Activated T-helper 2 cell treated with anti-CD3 and anti-CD28 coated beads, Interferon-gamma antibody, Interleukin-2, Interleukin-4, amounts not matched to agents 10 μg/mL and 5 μg/mL and 100 μg/mL, durations not matched to agents 14 hours and 24 hours and 36 hours (primary cell): ENCODE measurements around the gene CCDC102A. TPM values are rescaled to one million over a fixed set of nuclear protein-coding genes. Genes with fewer than 3 reads are reported as not detected.

Experiments
- DNase-seq: peaks from one replicate; pipeline ENCODE4 v3.0.0; 2021; ENCODE audit warnings: low spot score
- H3K27ac Mint-ChIP-seq: one replicate; pipeline ENCODE4 v1.8.0; 2021; ENCODE audit warnings: mixed read lengths
- H3K27me3 Mint-ChIP-seq: one replicate; pipeline ENCODE4 v1.8.0; 2021; ENCODE audit warnings: low read depth, mixed read lengths
- H3K36me3 Mint-ChIP-seq: one replicate; pipeline ENCODE4 v1.8.0; 2021; ENCODE audit warnings: low read depth, mixed read lengths
- H3K4me1 Mint-ChIP-seq: one replicate; pipeline ENCODE4 v1.8.0; 2021; ENCODE audit warnings: low read depth, mixed read lengths
- H3K4me3 Mint-ChIP-seq: one replicate; pipeline ENCODE4 v1.8.0; 2021; ENCODE audit warnings: low read depth, mild to moderate bottlenecking, moderate library complexity, mixed read lengths
- H3K9me3 Mint-ChIP-seq: one replicate; pipeline ENCODE4 v1.8.0; 2021; ENCODE audit warnings: mixed read lengths
- intact Hi-C: fragments of 100-400 bp; cut with micrococcal nuclease; formaldehyde crosslinking; loops from one replicate; pipeline ENCODE4 v1.15.1; 2023
- total RNA-seq: library from RNA; stranded (reverse); gene quantifications from 2 replicates; pipeline ENCODE4 v1.2.3, GENCODE V29; 2022

The CCDC102A gene
- total RNA-seq, 1 donor from 2014 or later = 6.8 TPM

GRCh38 chr16:57531635-57532265, 4.6 kb downstream of the CCDC102A start:
- intact Hi-C loops = no loop called here
- Mint-ChIP-seq H3K27me3 (no peaks in the 10 kb centered on the region), H3K4me1 (peaks cover 52% of the 10 kb centered on the region), H3K4me3 (peak overlapping the region; percentile 66), H3K27ac (peak overlapping the region; percentile 95), H3K36me3 (peaks cover 5% of the 10 kb centered on the region), H3K9me3 (no peaks in the 10 kb centered on the region)
- DNase-seq = no peak

- Mint-ChIP-seq H3K27me3 (no peaks in the 10 kb centered on the region), H3K36me3 (peaks cover 5% of the 10 kb centered on the region), H3K27ac (peak overlapping the region; percentile 95), H3K4me1 (peaks cover 52% of the 10 kb centered on the region), H3K4me3 (peak overlapping the region; percentile 66), H3K9me3 (no peaks in the 10 kb centered on the region)
- intact Hi-C loops = no loop called here
- DNase-seq = no peak
Observed at GRCh38 chr16:57531253-57531575, 5.2 kb downstream of the CCDC102A start.

GRCh38 chr16:57530522-57531252, 5.7 kb downstream of the CCDC102A start:
- Mint-ChIP-seq H3K4me3 (peak overlapping the region; percentile 66), H3K4me1 (peaks cover 51% of the 10 kb centered on the region), H3K9me3 (no peaks in the 10 kb centered on the region), H3K27ac (peak overlapping the region; percentile 95), H3K27me3 (no peaks in the 10 kb centered on the region), H3K36me3 (peaks cover 5% of the 10 kb centered on the region)
- intact Hi-C loops = no loop called here
- DNase-seq = no peak

GRCh38 chr16:57530104-57530521, 6.3 kb downstream of the CCDC102A start:
- intact Hi-C loops = no loop called here
- peak overlapping the region; percentile 95 for H3K27ac Mint-ChIP-seq
- H3K36me3 Mint-ChIP-seq = peaks cover 5% of the 10 kb centered on the region
- H3K27me3 Mint-ChIP-seq = no peaks in the 10 kb centered on the region
- H3K4me3 Mint-ChIP-seq = peak overlapping the region; percentile 66
- no peaks in the 10 kb centered on the region for H3K9me3 Mint-ChIP-seq
- DNase-seq = peak; percentile 66
- peaks cover 49% of the 10 kb centered on the region for H3K4me1 Mint-ChIP-seq

GRCh38 chr16:57529391-57530103, 6.8 kb downstream of the CCDC102A start:
- H3K4me3 Mint-ChIP-seq = no peak overlapping the region
- H3K9me3 Mint-ChIP-seq = no peaks in the 10 kb centered on the region
- no peak for DNase-seq
- peak overlapping the region; percentile 95 for H3K27ac Mint-ChIP-seq
- H3K27me3 Mint-ChIP-seq = no peaks in the 10 kb centered on the region
- peaks cover 5% of the 10 kb centered on the region for H3K36me3 Mint-ChIP-seq
- peaks cover 46% of the 10 kb centered on the region for H3K4me1 Mint-ChIP-seq
- intact Hi-C loops = no loop called here

- Mint-ChIP-seq H3K36me3 (peaks cover 5% of the 10 kb centered on the region), H3K27me3 (no peaks in the 10 kb centered on the region), H3K4me3 (no peak overlapping the region), H3K4me1 (peaks cover 38% of the 10 kb centered on the region), H3K9me3 (no peaks in the 10 kb centered on the region), H3K27ac (no peak overlapping the region)
- DNase-seq = no peak
- intact Hi-C loops = no loop called here
Observed at GRCh38 chr16:57528499-57529390, 7.6 kb downstream of the CCDC102A start.

- peaks cover 5% of the 10 kb centered on the region for H3K36me3 Mint-ChIP-seq
- no peak overlapping the region for H3K27ac Mint-ChIP-seq
- no peaks in the 10 kb centered on the region for H3K9me3 Mint-ChIP-seq
- intact Hi-C loops = no loop called here
- peaks cover 33% of the 10 kb centered on the region for H3K4me1 Mint-ChIP-seq
- no peaks in the 10 kb centered on the region for H3K27me3 Mint-ChIP-seq
- H3K4me3 Mint-ChIP-seq = no peak overlapping the region
- no peak for DNase-seq
Observed at GRCh38 chr16:57527610-57528360, 8.6 kb downstream of the CCDC102A start.

GRCh38 chr16:57527027-57527426, 9.3 kb downstream of the CCDC102A start:
- Mint-ChIP-seq H3K36me3 (peaks cover 5% of the 10 kb centered on the region), H3K9me3 (no peaks in the 10 kb centered on the region), H3K4me1 (peaks cover 27% of the 10 kb centered on the region), H3K27me3 (no peaks in the 10 kb centered on the region), H3K4me3 (no peak overlapping the region), H3K27ac (no peak overlapping the region)
- no peak for DNase-seq
- intact Hi-C loops = no loop called here

GRCh38 chr16:57526498-57526897, 9.9 kb downstream of the CCDC102A start:
- no peak for DNase-seq
- no peaks in the 10 kb centered on the region for H3K9me3 Mint-ChIP-seq
- intact Hi-C loops = no loop called here
- peaks cover 5% of the 10 kb centered on the region for H3K36me3 Mint-ChIP-seq
- H3K4me1 Mint-ChIP-seq = peaks cover 22% of the 10 kb centered on the region
- no peaks in the 10 kb centered on the region for H3K27me3 Mint-ChIP-seq
- no peak overlapping the region for H3K27ac Mint-ChIP-seq
- H3K4me3 Mint-ChIP-seq = no peak overlapping the region

- Mint-ChIP-seq H3K27me3 (no peaks in the 10 kb centered on the region), H3K4me3 (no peak overlapping the region), H3K4me1 (peaks cover 15% of the 10 kb centered on the region), H3K9me3 (no peaks in the 10 kb centered on the region), H3K36me3 (peaks cover 8% of the 10 kb centered on the region), H3K27ac (no peak overlapping the region)
- no peak for DNase-seq
- intact Hi-C loops = no loop called here
Observed at GRCh38 chr16:57525761-57526160, 10.6 kb downstream of the CCDC102A start.

- no peaks in the 10 kb centered on the region for H3K9me3 Mint-ChIP-seq
- peaks cover 3% of the 10 kb centered on the region for H3K36me3 Mint-ChIP-seq
- no peak overlapping the region for H3K4me3 Mint-ChIP-seq
- H3K27ac Mint-ChIP-seq = no peak overlapping the region
- H3K27me3 Mint-ChIP-seq = no peaks in the 10 kb centered on the region
- DNase-seq = no peak
- no peaks in the 10 kb centered on the region for H3K4me1 Mint-ChIP-seq
- intact Hi-C loops = no loop called here
Observed at GRCh38 chr16:57522960-57523359, 13.4 kb downstream of the CCDC102A start.
